Activated naive CD8-positive, alpha-beta T cell treated with anti-CD3 and anti-CD28 coated beads for 36 hours (primary cell): ENCODE measurements around the gene CTU2. TPM values are rescaled to one million over a fixed set of nuclear protein-coding genes. Genes with fewer than 3 reads are reported as not detected.

Experiments
- DNase-seq: peaks from one replicate; pipeline ENCODE4 v3.0.0; 2021
- H3K27ac Mint-ChIP-seq: one replicate; pipeline ENCODE4 v1.8.0; 2022; ENCODE audit warnings: mild to moderate bottlenecking, moderate library complexity, mixed read lengths
- H3K27me3 Mint-ChIP-seq: one replicate; pipeline ENCODE4 v1.8.0; 2022; ENCODE audit warnings: mild to moderate bottlenecking, mixed read lengths
- H3K36me3 Mint-ChIP-seq: one replicate; pipeline ENCODE4 v1.8.0; 2021; ENCODE audit warnings: mild to moderate bottlenecking, mixed read lengths
- H3K4me1 Mint-ChIP-seq: one replicate; pipeline ENCODE4 v1.8.0; 2021; ENCODE audit warnings: mixed read lengths
- H3K4me3 Mint-ChIP-seq: one replicate; pipeline ENCODE4 v1.8.0; 2022; ENCODE audit warnings: mild to moderate bottlenecking, moderate library complexity, mixed read lengths
- H3K9me3 Mint-ChIP-seq: one replicate; pipeline ENCODE4 v1.8.0; 2022; ENCODE audit warnings: mixed read lengths
- total RNA-seq, 2 experiments: library from RNA; stranded (reverse); gene quantifications; one replicate each; pipeline ENCODE4 v1.2.3, GENCODE V29; 2021

CTU2 gene
- total RNA-seq, 2 experiments from 2014 or later: 59.7 to 62.7 TPM

DNA sequence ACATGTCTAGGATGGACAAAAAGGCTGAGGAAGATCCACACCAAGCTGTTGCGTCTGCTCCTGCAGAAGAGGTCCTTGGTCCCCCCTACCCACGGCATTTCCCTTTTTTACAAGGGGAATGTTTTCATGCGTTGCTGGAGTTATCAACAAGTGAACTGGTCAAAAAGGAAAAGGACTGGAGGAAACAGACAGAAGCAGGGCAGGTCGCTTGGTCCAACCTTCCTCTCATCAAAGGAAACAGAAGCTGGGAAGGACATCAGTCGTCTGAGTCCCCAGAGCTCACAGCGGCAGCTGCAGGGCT is 52.6 kb downstream of the CTU2 start:
- H3K27me3 Mint-ChIP-seq: no peaks in the 10 kb centered on the region
- H3K36me3 Mint-ChIP-seq: peaks cover 4% of the 10 kb centered on the region
- H3K27ac Mint-ChIP-seq: no peak overlapping the region
- no peaks in the 10 kb centered on the region for H3K4me1 Mint-ChIP-seq
- no peak overlapping the region for H3K4me3 Mint-ChIP-seq
- DNase-seq: no peak
- no peaks in the 10 kb centered on the region for H3K9me3 Mint-ChIP-seq

DNA sequence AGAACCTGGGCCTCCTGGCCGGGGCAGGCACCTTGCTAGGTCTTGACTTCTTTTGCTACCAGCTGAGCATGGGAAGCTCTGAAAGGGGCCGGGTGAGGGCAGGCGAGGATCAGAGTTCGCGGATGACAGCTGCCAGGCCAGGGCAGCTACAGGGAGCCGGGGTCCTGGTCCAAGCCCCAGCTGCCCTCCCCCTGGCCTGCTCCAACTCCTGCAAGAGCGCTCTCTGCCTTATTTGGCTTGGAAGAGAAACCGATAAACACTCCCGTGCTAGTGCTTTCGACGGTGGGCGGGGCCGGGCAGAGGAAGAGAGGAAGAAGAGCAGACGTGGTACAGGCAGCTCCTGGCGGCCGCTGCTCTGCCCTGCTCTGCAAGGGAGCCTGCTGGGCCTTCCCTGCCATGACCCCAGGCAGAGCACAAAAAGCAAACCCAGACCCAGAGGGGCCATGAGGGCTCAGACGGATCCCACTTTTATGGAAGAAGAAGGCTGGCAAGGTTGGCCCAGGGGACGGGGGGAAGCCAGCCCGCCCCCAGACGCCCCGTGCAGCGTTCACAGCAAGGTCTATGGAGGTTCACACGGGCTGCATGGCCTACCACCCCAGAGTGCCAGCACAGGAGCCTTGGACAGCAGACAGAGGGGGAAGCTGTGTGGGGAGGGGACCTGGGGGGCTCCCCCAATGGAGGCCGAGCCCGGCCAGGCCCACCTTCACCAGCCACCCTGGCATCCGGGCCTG is 53.1 kb downstream of the CTU2 start:
- no peaks in the 10 kb centered on the region for H3K27me3 Mint-ChIP-seq
- H3K27ac Mint-ChIP-seq: no peak overlapping the region
- H3K4me1 Mint-ChIP-seq: no peaks in the 10 kb centered on the region
- peaks cover 4% of the 10 kb centered on the region for H3K36me3 Mint-ChIP-seq
- DNase-seq: no peak
- no peaks in the 10 kb centered on the region for H3K9me3 Mint-ChIP-seq
- no peak overlapping the region for H3K4me3 Mint-ChIP-seq

DNA sequence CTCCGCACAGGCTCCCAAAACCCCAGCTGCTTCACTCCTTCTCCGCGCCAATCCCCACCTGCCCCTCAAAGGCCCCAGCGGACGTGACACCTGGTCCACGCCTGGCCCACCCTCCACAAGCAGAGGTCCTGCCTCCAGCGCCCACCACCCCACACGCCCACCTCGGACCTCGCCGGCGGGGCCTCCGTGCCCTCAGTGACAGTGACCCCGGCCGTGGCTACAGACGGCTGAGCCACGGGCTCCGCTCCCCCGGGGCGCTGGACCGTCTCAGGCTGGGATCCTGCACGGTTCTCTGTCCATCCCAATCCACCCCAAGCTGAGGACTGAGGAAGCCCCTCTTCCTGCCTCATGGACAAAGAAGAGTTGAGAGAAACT is 53.7 kb downstream of the CTU2 start:
- Mint-ChIP-seq H3K9me3 (no peaks in the 10 kb centered on the region), H3K4me3 (no peak overlapping the region), H3K36me3 (peaks cover 4% of the 10 kb centered on the region), H3K27me3 (no peaks in the 10 kb centered on the region), H3K27ac (no peak overlapping the region), H3K4me1 (no peaks in the 10 kb centered on the region)
- no peak for DNase-seq

DNA sequence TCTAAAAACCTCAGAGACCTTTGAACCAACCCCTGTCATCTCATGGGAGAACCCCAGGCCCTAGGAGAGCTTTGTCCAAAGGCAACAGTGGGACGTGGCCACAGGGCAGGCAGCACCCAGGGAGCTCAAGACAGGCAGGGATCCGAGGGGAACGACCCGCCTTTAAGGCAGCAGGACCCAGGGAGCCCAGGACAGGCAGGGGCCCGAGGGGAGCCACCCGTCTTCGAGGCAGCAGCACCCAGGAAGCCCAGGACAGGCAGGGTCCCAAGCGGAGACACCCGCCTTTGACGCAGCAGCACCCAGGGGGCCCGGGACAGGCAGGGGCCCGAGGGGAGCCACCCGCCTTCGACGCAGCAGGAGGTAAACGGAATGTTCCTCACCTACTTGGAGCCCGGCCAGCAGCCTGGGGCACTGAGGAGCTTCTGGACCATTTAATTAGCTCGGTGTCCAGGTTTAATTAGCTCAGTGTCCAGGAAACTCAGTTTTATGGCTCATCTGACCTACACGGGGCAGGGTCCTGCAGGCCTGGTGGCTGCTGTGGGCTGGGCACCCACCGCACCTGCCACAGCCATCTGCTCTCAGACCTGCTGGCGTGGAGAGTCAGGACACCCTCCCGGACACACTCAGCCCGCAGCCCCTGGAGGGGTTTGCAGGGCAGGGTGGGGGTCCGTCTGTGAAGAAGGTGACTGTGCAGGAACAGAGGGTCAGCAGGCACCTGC is 54.3 kb downstream of the CTU2 start:
- Mint-ChIP-seq H3K4me1 (no peaks in the 10 kb centered on the region), H3K27ac (no peak overlapping the region), H3K36me3 (peaks cover 4% of the 10 kb centered on the region), H3K27me3 (no peaks in the 10 kb centered on the region), H3K9me3 (no peaks in the 10 kb centered on the region), H3K4me3 (no peak overlapping the region)
- DNase-seq: no peak

DNA sequence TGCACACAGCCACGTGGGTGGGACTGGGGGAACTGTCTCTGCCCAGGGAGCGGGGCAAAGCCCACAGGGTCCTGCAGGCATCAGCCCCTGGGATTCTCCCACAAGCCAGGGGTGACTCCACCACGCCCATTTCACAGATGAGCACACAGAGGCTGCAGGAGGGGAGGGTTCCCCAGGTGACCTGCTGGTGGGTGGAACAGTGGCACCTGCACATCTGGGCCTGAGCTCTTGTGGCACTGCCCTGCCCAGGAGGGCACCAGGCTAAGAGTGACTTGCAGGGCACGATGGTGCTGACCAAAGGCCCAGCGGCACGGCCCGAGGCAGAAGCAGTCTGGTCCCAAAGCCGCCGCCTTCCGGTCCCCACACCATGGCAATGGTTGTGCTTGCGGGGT is 54.8 kb downstream of the CTU2 start:
- Mint-ChIP-seq H3K4me3 (no peak overlapping the region), H3K4me1 (peaks cover 3% of the 10 kb centered on the region), H3K36me3 (peaks cover 4% of the 10 kb centered on the region), H3K27me3 (no peaks in the 10 kb centered on the region), H3K27ac (no peak overlapping the region), H3K9me3 (no peaks in the 10 kb centered on the region)
- no peak for DNase-seq

DNA sequence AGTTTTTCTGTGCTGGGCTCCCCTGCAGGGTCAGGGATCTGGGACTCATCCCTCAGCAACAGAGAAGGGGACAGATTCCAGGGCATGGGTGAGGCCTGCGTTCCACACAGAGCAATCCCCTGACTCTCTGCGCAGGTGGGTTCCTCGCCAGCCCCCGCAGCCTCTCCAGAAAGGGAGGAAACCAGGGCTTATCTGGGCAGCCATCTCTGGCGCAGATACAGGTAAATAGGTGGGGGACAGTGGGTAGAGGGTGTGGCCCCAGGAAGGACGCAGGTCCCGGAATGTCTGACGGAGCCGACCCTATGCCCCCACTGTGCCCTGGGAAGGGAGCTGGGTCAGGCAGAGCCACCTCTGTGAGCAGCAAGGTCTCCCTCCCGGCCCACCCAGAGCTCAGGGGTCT is 55.5 kb downstream of the CTU2 start:
- Mint-ChIP-seq H3K27me3 (no peaks in the 10 kb centered on the region), H3K4me3 (no peak overlapping the region), H3K4me1 (peaks cover 5% of the 10 kb centered on the region), H3K36me3 (peaks cover 4% of the 10 kb centered on the region), H3K9me3 (no peaks in the 10 kb centered on the region), H3K27ac (no peak overlapping the region)
- no peak for DNase-seq

DNA sequence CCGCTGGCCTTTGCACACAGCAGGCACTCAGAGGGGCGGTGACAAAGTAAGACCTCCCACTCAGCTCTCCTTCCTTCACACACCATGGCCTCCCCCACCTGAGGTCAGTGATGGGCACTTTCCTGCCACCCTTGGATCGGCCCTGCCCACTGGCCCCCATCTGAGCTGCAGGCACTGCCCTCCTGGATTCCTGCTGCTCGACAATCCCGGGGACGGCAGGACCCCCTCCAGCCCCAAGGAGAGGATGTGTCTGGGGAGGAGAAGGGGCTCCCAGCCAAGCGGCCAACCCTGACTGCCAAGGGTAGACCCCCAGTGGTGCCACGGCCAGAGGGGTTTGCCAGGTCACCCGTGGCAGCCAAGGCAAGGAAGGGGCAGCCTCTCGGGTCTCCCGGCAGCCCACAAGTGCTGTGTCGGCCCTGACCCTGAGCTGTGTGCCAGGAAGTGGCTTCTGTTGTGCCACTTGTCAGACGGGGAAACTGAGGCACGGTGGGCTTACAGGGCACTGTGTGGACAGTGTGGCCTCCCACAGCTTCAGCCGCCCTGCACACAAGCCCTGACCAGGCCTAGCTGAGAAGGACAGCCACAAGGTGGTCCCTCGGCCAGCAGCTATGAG is 56.1 kb downstream of the CTU2 start:
- Mint-ChIP-seq H3K27ac (no peak overlapping the region), H3K4me1 (peaks cover 10% of the 10 kb centered on the region), H3K27me3 (no peaks in the 10 kb centered on the region), H3K4me3 (no peak overlapping the region), H3K9me3 (no peaks in the 10 kb centered on the region), H3K36me3 (peaks cover 4% of the 10 kb centered on the region)
- DNase-seq: no peak

DNA sequence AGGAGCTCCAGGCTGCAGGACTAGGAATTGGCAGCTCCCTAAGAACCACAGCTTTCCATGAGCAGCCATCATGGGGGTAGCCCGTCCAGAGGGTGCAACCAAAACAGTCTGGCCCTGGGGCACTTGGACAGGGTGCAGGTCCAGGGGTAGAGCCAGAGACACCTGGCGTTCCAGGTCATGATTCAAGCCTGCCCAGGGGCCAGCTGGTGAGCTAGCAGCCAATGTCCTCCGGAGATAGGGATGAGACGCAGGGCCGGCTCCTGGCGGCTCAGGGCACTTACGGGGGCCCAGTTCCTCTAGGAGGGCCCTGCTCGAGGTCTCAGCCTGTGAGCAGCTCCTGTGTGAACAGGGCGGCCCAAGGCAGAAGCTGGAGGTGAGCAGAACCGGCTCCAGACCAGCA is 56.6 kb downstream of the CTU2 start:
- Mint-ChIP-seq H3K4me3 (no peak overlapping the region), H3K27me3 (no peaks in the 10 kb centered on the region), H3K36me3 (peaks cover 4% of the 10 kb centered on the region), H3K9me3 (no peaks in the 10 kb centered on the region), H3K27ac (no peak overlapping the region), H3K4me1 (peaks cover 15% of the 10 kb centered on the region)
- DNase-seq: no peak

DNA sequence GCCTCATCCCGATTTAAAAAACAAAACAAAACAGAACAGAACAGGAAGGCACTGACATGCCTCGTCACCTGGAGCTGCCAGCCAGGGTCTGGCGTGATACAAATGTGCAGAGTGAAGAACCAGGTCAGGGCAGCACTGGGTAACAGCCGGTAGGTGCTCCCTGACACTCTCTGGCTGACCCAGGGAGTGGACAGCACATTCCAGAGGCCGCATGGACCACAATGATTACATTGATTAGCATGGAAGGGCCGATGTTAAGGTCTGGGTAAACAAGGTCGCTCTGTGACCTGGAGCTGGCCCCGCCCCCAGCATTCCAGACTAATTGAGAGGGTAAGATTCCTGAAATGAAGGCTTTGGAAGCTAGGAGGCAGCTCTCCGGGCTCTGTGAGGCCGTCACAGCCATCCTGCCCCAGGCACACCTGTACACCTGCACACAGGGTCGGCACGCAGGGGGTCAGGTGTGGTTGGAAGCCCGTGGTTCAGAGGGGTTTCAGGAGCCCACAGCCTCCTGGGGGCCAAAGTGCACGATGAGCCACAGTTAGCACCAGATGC is 57.3 kb downstream of the CTU2 start:
- Mint-ChIP-seq H3K4me1 (peaks cover 15% of the 10 kb centered on the region), H3K4me3 (no peak overlapping the region), H3K27me3 (no peaks in the 10 kb centered on the region), H3K36me3 (peaks cover 3% of the 10 kb centered on the region), H3K27ac (no peak overlapping the region), H3K9me3 (no peaks in the 10 kb centered on the region)
- DNase-seq: no peak

DNA sequence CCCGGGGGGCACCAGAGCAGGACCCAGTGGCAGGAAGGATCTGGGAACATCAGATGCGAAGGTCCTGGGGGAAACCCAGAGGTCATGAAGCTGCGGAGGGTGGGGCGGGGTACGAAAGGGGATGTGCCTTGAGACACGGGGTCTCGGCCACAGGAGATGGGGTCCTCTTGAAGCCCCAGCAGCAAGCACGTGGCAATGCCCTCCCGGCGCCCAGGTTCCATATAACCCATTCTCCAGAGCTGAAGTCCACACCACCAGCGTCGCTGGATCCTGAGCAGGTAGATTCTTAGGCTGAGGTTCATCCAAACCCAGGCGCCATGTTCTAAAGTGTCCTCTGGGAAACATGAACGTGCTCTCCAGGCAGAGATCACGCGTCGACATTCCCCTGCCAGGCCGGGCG is 57.8 kb downstream of the CTU2 start:
- no peak overlapping the region for H3K27ac Mint-ChIP-seq
- peaks cover 15% of the 10 kb centered on the region for H3K4me1 Mint-ChIP-seq

DNA sequence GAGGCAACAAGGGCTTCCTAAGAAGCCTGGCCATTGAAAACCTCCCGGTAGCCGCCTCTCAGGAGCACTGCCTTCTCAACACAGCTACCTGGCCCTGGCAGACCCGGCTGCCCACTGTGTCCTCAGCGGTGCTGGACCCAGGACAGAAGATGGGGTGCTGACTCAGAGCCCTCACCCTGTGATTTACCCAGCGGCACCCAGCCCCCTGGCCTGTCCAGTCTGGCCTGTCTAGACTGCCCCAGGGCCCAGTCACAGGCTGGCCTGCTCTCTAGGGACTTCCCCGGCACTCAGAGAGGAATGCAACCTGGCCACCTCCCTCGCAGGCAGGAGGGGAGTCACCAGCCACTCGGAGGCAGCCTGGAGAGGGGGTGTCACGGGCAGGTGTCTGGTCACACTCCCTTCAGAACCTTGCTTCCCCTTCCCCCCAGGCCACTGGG is 58.6 kb downstream of the CTU2 start:
- Mint-ChIP-seq H3K27ac (no peak overlapping the region), H3K36me3 (no peaks in the 10 kb centered on the region), H3K4me1 (peaks cover 19% of the 10 kb centered on the region), H3K9me3 (no peaks in the 10 kb centered on the region), H3K4me3 (no peak overlapping the region), H3K27me3 (no peaks in the 10 kb centered on the region)
- DNase-seq: no peak

More for the DNA sequence above, 57.8 kb downstream of the CTU2 start:
- H3K36me3 Mint-ChIP-seq: no peaks in the 10 kb centered on the region
- H3K9me3 Mint-ChIP-seq: no peaks in the 10 kb centered on the region
- no peak for DNase-seq
- H3K27me3 Mint-ChIP-seq: no peaks in the 10 kb centered on the region
- no peak overlapping the region for H3K4me3 Mint-ChIP-seq

Other genes starting within 250 kb of the CTU2 start
- 10 to 100 TPM; 84.3 to 86.8 TPM for gene ZC3H18, start 136.1 kb upstream of the CTU2 start, total RNA-seq
- not detected for gene IL17C, start 67.9 kb upstream of the CTU2 start, total RNA-seq
- gene CYBA, start 55.5 kb upstream of the CTU2 start, total RNA-seq: 100 to 1,000 TPM; 197 to 204 TPM
- gene MVD, start 43.4 kb upstream of the CTU2 start, total RNA-seq: 10 to 100 TPM; 53.3 to 56.6 TPM
- 1 to 10 TPM; 2.0 to 2.2 TPM for gene SNAI3, start 20.0 kb upstream of the CTU2 start, total RNA-seq
- 10 to 100 TPM; 58.7 to 59.0 TPM for gene RNF166, start 95 bp upstream of the CTU2 start, total RNA-seq
- gene PIEZO1, start 78.7 kb downstream of the CTU2 start, total RNA-seq: 10 to 100 TPM; 86.7 to 87.0 TPM
- 100 to 1,000 TPM; 156 to 158 TPM for gene CDT1, start 97.3 kb downstream of the CTU2 start, total RNA-seq
- 100 to 1,000 TPM; 241 to 272 TPM for gene APRT, start 105.4 kb downstream of the CTU2 start, total RNA-seq
- gene GALNS, start 150.4 kb downstream of the CTU2 start, total RNA-seq: 10 to 100 TPM; 14.7 to 14.9 TPM
- gene TRAPPC2L, start 150.6 kb downstream of the CTU2 start, total RNA-seq: 10 to 100 TPM; 81.8 to 91.3 TPM
- not detected for gene PABPN1L, start 160.2 kb downstream of the CTU2 start, total RNA-seq